ENCODE results near the gene FBXO42.
"Not testable (repeated sequence)": the region's sequence is repeated elsewhere in the genome, so short reads cannot be mapped to it uniquely, and the experiment has no call there.

FBXO42 gene

GRCh38 chr1:16247441-16247840 is 104.8 kb downstream of the FBXO42 start:
- DNase-seq (ENCODE audit: low read depth), result no peak
- no peak overlapping the region for H3K4me3 ChIP-seq (ENCODE audit: low read depth, low read length)

- DNase-seq (ENCODE audit: low read depth), result no peak
- no peak overlapping the region for H3K4me3 ChIP-seq (ENCODE audit: low read depth, low read length)
Observed at GRCh38 chr1:16246961-16247360, 105.3 kb downstream of the FBXO42 start.

GRCh38 chr1:16246239-16246638 is 106.0 kb downstream of the FBXO42 start:
- H3K4me3 ChIP-seq (ENCODE audit: low read depth, low read length), result not testable (repeated sequence)

DNA sequence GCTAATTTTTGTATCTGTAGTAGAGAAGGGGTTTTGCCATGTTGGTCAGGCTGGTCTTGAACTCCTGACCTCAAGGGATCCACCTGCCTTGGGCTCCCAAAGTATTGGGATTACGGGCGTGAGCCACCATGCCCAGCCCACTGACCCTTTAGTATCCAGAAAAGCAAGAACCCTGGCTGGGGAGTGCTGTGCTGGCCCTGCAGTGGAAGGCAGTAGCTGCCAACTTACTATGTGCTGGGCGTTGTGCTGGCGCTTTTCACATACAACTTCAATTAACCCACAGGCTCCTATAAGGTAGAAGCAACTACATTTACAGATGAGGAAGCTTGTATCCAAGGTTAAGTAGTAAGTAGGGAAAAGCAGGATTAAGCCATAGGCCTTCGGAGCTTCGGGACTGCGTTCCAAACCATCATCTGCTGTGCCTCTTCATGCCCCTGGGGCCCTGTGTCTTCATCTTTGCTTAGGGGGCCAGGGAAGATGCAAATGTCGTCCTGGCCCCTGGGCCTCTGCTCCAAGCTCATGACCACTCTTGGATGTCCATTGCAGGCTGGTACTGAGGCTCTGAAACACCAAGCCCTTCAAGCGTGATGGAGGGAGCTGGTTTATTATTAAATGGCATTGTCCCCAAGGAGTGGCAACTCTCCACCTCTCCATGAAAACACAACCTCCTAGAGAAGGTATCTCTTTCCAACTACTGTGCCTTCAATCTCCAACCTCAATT is 106.6 kb downstream of the FBXO42 start:
- DNase-seq (ENCODE audit: low read depth), result no peak
- no peak overlapping the region for H3K4me3 ChIP-seq (ENCODE audit: low read depth, low read length)

More at GRCh38 chr1:16246239-16246638, 106.0 kb downstream of the FBXO42 start:
- DNase-seq (ENCODE audit: low read depth), result not testable (repeated sequence)

DNA sequence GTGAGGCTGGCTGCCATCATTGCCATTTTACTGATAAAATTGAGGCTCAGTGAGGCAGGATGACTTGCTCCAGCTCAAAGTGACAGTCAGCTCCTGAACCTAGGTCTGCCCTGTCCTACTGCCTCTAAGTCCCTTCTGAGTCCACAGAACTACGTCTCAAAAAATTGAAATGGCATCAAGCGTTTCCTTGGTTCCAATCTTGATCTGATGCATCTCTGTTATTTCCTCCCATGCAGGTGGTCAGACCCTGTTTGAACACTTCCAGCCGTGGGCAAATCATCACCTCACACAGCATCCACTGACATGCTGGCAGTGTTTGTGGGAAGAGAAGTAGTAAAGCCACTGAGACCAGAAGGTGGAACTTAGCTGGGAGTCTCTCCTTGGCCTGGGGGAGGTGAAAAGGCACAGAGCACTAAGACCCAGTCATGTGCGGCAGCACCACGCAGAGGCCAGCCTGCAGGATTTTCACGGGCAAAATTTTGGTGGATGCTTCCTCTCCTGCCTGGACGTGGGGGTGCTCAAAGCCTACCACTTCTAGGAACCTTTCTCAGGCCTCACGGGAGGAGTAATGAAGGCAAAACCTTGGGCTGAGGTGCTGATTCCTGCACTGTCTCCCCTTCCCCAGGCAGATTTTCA is 107.5 kb downstream of the FBXO42 start:
- DNase-seq (ENCODE audit: low read depth), result no peak
- no peak overlapping the region for H3K4me3 ChIP-seq (ENCODE audit: low read depth, low read length)

DNA sequence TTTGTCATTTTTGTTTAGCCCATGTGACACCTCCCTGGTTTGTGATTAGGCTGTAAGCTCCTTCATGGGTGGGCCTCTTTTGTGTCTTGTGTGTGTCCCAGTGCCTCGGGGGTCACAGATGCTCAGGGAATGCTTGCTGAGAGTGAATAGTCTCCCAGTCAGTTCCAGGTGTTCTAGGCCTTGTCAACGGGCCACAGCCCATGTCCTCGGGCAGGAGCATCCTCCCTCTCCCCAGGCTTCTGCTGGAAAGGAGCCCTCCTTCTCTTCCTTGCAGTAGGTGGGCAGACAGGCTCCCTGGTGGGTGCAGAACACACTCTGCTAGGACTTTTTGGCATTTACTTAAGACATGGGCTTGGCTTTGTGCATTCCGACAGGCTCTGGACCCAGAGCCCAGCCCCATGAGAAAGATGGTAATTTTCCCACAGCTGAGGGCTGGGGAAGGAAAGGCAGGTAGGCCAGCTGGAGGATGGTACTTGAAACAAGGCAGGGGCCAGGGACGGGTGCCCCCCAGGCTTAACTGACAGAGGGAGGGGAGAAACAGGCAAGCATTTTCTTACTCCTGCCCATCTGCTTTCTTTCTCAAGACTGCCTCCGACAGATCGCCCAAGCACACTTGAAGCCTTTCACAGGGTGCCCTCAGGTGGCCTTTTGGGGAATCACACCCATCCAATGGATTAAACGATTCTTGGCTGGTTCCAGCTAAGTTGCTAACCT is 108.2 kb downstream of the FBXO42 start:
- no peak overlapping the region for H3K4me3 ChIP-seq (ENCODE audit: low read depth, low read length)
- peak; percentile 31 for DNase-seq (ENCODE audit: low read depth)

GRCh38 chr1:16243215-16243610 is 109.1 kb downstream of the FBXO42 start:
- DNase-seq (ENCODE audit: low read depth), result no peak
- no peak overlapping the region for H3K4me3 ChIP-seq (ENCODE audit: low read depth, low read length)

DNA sequence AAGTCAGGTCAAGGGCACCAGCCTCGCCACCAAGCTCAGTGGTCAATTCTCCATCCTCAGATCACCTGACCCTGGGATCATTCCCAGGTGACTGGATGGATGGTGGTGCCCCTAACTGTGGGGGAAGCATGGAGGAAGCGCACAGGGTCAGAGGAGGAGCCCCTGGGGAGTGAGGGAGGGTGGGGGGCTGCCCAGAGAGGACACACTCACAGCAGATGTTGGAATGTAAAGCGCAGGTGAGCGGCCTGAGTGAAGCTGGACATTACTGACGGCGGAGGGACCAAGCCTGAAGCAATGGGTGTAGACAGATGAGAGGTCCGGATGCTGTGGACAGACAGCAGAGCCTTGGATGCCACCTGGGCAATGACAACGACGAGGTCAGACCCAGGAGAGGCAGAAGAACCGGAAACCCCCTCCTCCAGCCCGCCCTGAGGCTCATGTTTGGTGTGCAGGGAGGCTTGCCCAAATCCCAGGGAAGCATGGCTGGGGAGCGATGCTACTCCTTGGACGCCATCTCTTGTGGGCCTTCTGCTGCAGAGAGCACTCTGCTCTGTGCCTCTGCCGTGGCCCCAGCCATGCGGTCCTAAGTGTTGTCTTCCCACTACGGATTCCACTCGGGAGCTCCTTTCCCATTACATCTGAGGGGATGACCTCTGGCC is 109.6 kb downstream of the FBXO42 start:
- DNase-seq (ENCODE audit: low read depth), result no peak
- H3K4me3 ChIP-seq (ENCODE audit: low read depth, low read length), result no peak overlapping the region

DNA sequence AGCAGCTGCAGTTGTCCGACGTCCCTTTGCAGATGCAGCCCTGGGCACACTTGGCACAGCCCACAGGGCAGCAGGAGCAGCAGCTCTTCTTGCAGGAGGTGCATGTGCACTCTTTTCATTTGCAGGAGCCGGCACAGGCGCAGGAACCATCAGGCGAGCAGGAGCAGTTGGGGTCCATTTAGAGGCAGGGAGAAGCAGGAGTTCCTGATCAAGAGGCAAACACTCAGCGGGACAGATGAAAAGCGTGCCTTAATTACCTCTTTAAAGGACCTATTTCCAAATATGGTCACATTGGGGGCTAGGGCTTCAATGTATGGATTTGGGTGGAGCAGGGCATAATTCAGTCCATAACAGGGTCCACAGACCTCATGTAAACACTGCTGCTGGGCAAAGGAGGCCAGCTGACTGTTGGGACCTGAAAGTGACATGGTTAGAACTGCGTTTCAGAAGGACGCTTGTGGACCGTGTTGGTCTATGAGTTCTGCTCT is 111.0 kb downstream of the FBXO42 start:
- no peak overlapping the region for H3K4me3 ChIP-seq (ENCODE audit: low read depth, low read length)
- DNase-seq (ENCODE audit: low read depth), result no peak

GRCh38 chr1:16239972-16240491 is 112.2 kb downstream of the FBXO42 start:
- DNase-seq (ENCODE audit: low read depth), result no peak
- no peak overlapping the region for H3K4me3 ChIP-seq (ENCODE audit: low read depth, low read length)

GRCh38 chr1:16237343-16237830 is 114.9 kb downstream of the FBXO42 start:
- peak overlapping the region; percentile 67 for H3K4me3 ChIP-seq (ENCODE audit: low read depth, low read length)
- no peak for DNase-seq (ENCODE audit: low read depth)

- H3K4me3 ChIP-seq (ENCODE audit: low read depth, low read length), result peak within 1 kb of the TSS; percentile 67
- DNase-seq (ENCODE audit: low read depth), result peak; percentile 56
Observed at GRCh38 chr1:16236511-16237342, 115.6 kb downstream of the FBXO42 start, which contains the start of gene CPLANE2. Gene CPLANE2 (minus strand): TSS chr1:16237183. CDS start chr1:16236742, 441 bp downstream.

GRCh38 chr1:16235944-16236510 is 116.3 kb downstream of the FBXO42 start:
- DNase-seq (ENCODE audit: low read depth), result no peak
- H3K4me3 ChIP-seq (ENCODE audit: low read depth, low read length), result peak overlapping the region; percentile 67

GRCh38 chr1:16235347-16235746 is 116.9 kb downstream of the FBXO42 start:
- DNase-seq (ENCODE audit: low read depth), result no peak

DNA sequence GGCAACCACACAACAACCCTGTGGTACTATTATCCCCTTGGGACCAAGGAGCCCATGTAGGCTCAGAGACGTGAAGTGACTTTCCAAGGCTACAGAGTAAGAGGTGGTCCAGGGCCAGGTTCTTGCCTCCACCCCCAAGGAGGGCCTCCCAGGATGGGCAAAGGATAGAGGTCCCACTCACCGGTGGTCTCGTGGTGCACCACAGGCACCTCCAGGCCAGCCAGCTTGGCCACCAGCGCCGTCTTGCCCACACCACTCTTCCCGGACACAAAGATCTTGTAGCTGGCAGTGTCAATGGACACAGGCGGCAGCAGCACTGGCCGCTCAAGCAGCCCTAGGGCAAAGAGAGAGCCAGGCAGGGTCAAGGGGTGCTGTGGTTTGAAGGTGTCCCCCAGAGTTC is 118.8 kb downstream of the FBXO42 start:
- DNase-seq (ENCODE audit: low read depth), result no peak
- no peak overlapping the region for H3K4me3 ChIP-seq (ENCODE audit: low read depth, low read length)

More at GRCh38 chr1:16235347-16235746, 116.9 kb downstream of the FBXO42 start:
- H3K4me3 ChIP-seq (ENCODE audit: low read depth, low read length), result no peak overlapping the region

- H3K4me3 ChIP-seq (ENCODE audit: low read depth, low read length), result no peak overlapping the region
Observed at GRCh38 chr1:16232316-16232710, 120.0 kb downstream of the FBXO42 start.

DNA sequence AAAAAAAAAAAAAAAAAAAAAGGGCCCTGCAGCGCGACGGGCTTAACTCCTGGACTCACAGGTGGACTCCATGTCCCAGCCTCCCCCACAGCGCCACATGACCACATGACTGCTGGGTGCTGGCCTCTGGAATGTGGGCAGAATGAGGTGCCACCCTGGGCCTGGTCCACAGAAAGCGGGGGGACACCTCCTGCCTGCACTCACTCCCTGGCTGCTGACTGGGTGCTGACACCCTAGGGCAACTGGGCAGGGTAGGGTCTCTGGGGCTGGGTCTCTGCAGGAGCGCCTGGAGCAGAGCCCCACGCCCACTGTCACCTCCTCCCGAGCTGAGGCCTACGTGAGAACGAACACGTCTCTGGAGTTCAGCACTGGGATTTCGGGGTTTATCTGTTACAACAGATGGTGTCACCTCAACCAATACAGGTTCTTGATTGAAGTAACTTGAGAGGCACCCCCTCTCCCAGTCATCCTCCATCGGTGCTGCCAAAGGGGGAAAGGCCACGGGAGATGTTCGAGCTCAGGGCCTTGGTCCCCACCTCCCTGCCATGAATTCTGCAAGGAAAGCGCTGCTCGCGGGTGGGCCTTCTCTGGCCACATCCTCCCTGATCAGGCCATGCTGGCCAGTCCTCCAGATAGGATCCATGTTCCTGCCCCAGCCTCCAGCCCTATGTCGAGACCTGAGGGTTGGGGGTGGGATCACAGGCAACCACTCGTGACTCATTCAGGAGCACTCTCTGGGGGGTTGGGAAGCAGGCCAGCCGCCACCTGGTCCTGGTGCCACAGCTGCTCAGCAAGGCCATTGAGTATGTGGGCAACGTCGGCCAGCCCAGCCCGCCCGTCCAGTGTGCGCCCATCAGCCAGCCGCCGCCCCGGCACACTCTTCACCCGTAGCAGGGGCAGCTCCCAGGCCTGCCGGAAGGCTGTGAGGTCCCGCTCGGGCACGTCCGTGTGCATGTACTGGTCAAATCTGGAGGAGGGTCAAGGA is 120.7 kb downstream of the FBXO42 start:
- H3K4me3 ChIP-seq (ENCODE audit: low read depth, low read length), result no peak overlapping the region
- DNase-seq (ENCODE audit: low read depth), result no peak

More at GRCh38 chr1:16232316-16232710, 120.0 kb downstream of the FBXO42 start:
- no peak for DNase-seq (ENCODE audit: low read depth)

Data from skeletal muscle cell (primary cell).